SKM-1 treated with dmso at 0.1 percent for 144 hours (cell line): Measurements from ENCODE around the gene ASCL1.

Source experiments
- DNase-seq: peaks from one replicate; lab custom pipeline; 2025; ENCODE audit not compliant: unreplicated experiment; lab: John Stamatoyannopoulos, UW

The ASCL1 gene

DNA sequence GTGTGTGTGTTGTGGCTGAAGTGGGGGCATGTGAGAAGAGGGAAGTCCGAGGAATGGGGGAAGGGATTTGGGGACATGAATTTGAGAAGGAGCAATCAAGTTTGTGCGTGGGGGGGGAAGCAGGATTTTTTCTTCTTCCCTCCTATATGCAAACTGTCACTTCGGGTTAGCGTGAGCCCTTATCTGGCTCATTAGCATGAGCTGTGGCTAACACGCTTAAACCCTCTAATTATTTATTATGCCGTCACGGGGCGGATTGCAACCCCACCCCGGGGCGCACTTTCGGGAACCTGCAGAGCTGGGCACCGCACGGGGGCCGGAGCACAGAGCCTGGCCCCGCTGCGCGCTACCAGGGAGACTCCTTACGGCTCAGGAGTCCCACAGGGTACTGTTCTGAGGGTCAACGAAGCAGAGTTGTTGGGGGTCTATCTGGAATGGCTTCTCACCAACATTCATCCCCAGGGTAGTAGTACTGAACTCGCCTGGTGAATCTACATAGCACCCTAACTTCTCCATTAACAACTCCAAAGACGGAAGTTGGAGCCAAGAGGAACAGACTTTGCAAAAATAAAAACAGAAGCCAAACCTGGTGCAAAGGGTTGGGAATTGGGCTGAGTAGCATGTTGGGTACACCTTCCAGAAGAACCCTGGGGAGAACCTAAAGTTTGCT, 6.4 kb upstream of the ASCL1 start:
- no peak for DNase-seq

DNA sequence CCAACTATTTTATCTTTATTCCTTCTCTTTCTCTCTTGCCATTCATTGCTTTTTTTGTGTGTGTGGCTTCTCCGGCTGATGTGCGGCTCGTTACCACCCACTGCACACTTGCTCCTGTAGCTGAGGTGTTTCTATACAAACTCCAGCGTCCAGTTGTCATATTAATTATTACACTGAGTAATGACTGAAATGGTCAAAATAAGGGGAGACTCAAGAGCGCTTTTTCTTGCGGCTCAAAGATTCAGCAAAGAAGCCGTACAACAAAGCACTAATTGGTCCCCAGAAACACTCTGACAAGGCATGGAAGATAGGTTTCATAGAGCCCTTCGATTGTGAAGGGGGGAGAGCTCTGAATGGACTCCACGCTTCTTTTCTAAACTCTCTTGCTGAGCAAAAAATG, 5.6 kb upstream of the ASCL1 start:
- no peak for DNase-seq

DNA sequence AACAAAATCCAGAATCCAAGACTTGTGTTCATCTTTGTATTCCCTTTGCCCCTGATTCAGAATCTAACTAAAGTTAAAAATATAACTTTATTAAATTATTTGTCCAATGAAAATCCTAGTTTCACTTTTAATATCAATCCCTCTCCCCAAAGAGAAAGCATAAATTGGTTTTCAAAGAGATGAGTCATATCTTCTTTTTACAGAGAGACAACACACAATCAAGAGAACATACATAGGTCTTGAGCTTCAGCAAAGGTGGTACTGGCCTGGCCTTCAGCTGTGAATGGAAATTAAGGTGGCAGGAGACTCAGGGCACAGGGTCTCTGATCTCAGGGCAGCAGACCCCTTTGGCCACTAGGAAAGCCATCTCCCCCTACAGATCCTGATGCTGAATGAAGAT, 4.3 kb upstream of the ASCL1 start:
- no peak for DNase-seq

DNA sequence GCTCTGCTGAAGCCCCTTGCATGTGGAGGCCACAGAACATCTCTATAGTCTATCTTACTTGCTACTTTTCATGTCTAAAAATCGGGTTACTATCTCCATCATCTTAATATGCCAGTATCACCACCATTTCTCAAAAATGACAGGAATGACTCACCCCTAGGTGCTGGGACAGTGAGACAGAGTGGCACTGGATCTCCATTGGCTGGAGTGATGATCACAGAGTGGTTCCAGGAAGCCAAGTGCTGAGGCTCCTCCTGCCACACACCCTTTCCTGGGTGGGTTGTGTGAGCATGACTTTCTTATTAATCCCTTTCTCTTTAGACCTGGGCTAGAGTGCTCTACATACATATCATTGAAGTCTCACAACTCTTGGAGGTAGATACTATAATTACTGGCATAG, 3.3 kb upstream of the ASCL1 start:
- no peak for DNase-seq

DNA sequence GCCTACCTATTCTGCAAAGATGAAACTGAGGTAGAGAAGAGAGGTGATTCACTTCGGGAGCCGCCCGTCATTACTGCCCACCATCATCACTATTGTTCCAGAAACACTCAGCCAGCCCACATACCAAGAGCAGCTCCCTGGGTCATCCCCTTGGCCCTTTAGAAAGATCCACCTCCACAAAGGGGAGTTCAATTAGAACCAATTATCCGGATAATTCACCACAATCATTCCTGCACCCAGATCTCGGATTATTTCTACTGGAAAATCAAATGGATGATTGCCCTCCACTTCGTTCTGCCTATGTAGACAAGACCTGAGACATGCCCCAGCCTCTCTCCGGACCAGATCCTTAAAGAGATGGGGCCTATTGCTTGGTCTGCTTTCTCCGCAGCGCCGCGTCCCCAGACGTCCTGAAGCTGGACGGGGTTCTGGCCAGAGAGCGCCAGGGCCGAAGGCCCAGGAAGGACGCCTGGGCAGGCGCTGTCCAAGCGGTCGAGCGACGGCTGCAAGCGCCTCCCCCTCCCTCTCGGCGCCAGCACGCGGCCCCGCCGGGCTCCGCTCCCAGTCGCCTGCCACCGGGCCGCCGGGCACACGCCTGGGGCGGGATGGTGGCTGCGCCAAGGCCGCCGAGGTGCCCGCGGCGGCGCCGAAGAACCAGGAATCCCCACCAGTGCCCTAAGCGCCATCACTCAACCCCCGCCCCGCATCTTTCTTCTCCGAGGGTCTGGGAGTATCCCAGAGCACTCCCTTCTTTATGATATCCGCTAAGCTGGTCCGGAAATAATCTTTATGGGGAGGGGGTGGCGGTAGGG, 1.3 kb upstream of the ASCL1 start:
- no peak for DNase-seq

DNA sequence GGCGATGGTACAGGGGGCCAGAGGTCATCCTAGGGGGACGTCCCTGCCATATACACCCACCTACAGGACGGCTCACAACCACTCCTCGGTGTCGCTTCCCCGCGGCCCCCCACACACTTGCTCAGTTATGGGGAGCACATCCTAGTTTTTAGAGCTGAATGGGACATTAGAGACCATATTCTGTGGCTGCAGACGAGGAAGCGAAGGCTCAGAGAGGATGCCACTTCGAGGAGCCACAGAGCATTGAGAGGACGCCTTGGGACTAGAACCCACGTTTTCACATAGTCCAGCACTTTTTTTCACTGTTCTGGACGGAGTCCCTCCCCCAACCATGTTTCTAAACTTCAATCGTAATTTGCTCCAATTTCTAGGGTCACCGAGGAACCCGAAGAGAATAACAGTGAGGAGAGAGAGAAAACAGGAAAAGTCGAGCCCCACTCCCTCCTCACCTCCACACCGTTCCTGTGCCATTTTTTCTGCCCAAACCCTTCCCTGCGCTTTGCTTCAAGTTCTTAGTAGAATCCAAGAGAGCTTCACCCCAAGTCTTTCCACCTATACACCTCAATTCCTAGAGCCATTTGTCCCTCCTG, 641 bp upstream of the ASCL1 start:
- DNase-seq, result no peak

DNA sequence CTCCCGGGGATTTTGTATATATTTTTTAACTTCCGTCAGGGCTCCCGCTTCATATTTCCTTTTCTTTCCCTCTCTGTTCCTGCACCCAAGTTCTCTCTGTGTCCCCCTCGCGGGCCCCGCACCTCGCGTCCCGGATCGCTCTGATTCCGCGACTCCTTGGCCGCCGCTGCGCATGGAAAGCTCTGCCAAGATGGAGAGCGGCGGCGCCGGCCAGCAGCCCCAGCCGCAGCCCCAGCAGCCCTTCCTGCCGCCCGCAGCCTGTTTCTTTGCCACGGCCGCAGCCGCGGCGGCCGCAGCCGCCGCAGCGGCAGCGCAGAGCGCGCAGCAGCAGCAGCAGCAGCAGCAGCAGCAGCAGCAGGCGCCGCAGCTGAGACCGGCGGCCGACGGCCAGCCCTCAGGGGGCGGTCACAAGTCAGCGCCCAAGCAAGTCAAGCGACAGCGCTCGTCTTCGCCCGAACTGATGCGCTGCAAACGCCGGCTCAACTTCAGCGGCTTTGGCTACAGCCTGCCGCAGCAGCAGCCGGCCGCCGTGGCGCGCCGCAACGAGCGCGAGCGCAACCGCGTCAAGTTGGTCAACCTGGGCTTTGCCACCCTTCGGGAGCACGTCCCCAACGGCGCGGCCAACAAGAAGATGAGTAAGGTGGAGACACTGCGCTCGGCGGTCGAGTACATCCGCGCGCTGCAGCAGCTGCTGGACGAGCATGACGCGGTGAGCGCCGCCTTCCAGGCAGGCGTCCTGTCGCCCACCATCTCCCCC, 777 bp downstream of the ASCL1 start:
- DNase-seq, result no peak

DNA sequence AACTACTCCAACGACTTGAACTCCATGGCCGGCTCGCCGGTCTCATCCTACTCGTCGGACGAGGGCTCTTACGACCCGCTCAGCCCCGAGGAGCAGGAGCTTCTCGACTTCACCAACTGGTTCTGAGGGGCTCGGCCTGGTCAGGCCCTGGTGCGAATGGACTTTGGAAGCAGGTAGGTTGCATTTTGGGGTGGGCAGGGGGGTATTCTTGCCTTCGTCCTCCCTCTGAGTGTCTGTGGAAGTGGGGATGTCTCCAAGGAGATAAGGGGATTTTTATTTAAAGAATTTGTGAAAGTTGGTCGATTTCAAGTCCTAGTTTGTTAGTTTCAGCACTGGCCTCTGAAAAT, 1.3 kb downstream of the ASCL1 start:
- no peak for DNase-seq

DNA sequence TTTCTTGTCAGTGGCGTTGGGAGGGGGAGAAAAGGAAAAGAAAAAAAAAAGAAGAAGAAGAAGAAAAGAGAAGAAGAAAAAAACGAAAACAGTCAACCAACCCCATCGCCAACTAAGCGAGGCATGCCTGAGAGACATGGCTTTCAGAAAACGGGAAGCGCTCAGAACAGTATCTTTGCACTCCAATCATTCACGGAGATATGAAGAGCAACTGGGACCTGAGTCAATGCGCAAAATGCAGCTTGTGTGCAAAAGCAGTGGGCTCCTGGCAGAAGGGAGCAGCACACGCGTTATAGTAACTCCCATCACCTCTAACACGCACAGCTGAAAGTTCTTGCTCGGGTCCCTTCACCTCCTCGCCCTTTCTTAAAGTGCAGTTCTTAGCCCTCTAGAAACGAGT, 1.9 kb downstream of the ASCL1 start:
- no peak for DNase-seq

DNA sequence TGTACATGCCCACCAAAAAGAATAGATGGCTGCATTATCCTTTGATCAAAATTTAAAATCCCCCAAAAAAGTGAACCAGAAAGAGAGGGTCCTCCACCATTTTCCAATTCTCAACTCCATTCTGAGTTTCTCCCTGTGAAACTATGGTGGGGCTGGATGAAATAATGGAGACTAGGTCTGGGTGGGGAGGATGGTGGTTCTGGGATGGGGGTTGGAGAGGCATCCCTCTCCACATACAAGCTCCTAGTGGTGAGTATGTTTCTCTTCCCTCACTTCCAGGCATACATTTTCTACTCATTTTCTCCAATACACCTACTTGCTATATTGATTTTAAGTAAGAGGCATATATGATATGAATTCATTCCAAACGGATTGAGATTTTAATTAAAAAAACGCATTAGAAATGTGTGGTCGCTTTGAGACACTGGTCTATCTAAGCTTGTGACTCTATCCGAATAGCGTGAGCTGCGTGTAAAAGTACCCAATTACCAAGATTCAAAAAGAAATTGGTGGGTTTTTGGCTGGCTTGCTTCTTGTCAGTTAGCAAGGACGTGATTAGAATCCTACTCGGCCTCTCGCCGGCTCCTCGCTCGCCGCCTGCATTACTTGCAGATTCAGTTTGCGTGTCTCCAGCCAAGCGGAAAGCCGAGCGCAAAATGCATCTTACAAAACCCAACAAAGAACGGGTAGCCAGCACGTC, 3.4 kb downstream of the ASCL1 start:
- no peak for DNase-seq

DNA sequence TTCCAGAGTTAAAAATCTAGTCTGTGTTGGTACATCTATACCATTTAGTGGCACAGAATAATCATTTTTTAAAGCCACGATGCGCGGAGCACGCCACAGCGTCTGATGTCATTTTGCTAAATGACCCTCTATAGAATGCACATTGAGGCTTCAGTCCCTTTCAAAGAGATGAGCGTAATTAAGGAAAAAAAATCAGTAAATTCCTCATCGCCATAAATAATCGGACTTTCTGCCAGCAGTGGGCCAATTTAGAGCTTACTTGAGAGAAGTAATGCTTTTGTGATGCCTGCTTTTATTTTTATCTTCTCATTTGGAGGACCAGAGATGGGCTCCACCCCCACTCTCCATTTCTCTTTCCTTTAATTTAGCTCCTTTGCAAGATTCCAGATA, 4.0 kb downstream of the ASCL1 start:
- DNase-seq, result no peak

DNA sequence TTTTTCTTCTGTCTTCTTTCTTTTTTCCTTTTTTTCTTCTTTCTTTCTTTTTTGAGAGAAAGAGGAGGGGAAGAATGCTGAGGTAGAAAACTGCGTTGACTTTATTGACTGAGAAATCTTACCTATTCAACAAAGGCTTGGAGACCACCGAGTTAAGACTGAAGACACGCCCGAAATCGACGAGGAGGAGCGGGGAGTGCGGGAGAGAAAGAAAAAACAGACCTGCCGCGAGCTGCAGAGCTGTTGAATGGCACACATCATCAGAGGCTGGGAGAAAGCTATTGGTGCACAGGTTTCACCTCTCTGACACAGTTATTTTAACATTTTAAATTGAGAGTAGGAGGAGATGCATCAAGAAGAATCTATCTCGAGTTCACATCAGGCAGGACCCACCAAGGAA, 5.1 kb downstream of the ASCL1 start:
- DNase-seq, result no peak

DNA sequence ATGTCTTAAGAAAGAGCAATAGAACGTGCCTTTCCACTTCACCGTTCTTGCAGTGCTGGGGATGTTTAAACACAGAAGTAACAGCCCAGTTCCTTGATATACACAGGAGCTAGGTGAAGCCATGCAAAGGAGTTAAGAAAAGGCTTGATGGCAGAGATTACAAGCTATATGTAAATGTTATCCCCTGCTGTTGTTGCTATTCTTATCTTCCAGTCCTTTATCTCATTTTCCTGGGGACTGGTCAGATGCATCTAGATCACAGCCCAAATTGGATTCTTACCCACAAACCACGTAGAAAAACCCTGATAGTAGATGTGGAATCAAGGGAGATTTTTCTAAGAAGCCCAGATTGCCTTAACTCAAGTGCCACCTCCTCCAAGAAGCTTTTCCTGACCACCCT, 5.5 kb downstream of the ASCL1 start:
- DNase-seq, result no peak

DNA sequence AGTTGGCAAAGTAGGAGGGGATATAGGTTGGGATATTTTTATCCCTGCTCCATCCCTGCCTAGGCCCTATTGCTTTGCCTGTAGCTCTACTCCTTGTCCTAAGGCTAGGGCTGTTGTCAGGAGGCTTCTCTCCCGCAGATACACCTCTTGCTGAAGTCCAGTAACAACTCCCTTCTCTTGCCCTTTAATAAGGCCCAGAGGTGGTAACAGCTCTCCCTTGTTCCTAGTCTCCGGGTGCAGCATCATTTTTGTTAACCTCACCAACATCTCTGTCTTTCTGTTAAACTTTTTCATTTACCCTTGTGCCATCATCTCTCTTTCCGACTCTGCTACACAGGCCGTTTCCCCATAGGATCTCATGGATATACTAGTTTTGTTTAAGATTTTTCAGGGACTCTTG, 6.3 kb downstream of the ASCL1 start:
- no peak for DNase-seq

DNA sequence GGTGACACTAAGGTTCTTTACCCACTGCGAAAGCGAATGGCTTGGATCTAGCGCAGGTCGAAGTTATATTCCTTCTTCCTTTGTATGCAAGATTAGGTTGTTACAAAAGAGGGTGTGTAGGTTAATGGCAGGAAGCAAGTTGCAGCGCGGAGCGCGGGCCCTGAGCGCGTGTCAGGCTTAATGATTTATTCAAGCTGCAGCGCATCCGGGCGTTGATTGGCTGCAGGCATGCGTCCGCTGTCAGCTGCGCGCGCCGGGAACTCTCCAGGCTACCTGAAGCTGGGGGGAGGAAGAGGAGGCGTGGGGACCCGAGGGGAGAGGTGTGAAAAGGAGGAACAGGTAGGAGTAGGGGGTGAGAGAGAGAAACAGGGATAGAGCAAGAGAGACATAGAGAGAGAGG, 7.4 kb downstream of the ASCL1 start:
- DNase-seq, result no peak

DNA sequence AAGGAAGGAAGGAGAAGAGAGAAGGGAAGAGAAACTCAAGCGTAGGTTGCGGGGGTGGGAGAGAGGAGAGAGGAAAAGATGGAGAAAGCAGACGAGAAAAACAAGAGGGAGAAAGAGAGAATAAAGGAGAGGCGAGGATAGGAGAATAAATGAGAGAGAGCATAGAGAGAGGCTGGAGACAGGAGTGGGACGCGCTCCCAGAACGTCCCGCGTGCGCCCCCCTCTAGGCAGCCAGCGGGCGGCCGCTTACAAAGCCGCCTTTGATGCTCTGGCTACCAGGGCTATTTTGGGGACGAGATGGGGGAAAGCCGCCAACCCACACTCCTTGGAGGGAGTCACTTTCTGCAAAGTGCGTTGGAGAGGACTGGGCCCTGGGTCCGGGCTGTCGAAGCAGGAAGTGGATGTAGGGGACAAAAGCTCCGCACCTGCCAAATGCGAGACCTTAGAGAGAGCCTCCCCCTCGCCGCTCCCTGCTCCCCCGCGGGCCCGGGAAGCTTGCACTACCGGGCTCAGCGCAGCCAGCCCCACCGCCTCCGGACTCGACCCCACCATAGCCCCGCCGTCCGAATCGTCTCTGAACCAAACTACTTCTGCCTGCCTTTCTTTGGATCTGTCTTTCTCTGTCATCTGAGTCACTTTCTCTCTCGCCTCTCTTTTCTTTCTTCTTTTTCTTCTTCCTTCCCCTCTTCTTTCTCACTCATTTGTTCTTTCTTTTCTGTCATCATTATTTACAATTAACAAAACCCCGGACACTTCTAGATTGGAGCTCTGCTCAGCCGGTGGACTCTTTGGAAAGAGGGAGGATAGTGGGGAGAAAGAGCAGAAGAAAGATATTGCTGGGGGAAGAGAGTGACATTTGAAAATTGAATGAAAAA, 8.0 kb downstream of the ASCL1 start:
- no peak for DNase-seq

DNA sequence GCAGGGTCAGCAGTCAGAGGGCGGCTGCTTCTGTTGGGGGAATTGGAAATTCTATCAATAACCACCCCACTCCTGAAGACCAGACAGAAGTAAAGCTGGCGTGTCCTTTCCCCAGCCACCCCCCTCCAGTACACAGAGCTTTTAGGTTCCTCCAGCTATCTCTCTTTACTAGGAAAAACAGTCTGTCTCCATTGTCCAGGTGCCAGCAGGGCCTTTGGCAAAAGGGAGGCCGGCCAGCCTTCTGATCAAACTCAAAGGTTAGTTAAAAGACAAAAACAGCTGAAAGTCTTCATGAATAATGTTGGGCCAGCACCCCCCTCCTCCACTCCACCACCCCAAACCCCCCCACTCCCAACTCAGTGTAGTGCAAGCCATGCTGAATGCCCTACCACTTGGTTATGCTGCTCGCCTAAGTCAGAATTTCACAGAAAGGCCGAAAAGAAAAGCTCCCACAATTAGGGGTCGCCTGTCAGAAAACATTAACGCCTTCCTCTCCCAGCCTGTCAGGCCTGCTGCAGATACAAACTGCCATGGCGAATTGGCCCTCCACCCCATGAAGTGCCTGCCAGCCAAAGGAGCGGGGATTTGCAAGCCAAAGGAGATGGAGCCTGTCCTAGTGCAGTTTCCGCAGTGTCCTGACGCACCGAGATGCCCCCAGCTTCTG, 8.9 kb downstream of the ASCL1 start:
- DNase-seq, result no peak

DNA sequence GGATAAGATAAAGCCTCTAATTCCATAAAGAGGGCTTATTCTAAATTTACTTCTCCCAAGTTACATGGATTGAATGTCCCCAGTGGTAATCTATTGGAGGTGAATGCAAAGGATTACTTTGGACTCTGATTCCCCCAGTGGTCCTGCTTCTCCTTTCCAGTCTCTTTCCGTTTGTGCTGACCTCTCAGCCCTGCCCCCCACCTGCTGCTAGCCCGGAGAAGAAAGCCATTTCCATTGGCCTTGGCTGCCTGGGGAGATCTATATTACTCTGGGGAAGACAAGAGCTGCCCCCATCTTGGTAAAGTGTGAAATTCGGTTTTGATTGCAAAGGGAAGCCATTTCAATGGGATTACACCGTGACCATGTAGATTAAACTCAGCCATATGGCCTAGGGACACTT, 13.3 kb downstream of the ASCL1 start:
- DNase-seq, result no peak

DNA sequence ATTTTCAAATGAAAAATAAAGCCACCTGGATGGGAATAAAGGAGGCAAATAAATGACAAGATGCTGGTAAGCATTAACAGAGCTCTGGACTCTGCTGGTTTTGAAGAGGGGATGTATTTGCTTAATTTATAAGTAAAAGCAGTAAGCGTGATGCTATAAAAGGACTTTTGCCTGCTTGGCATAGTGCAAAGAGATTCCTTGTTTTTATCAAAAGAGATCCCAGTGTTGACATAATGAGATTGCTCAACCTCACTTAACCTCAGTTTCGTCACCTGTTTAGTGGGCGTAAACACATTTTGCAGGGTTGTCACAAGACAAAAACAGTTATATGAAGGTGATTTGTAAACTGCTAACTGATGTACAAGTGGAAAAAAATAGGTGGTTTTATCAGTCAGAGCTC, 13.8 kb downstream of the ASCL1 start:
- no peak for DNase-seq

DNA sequence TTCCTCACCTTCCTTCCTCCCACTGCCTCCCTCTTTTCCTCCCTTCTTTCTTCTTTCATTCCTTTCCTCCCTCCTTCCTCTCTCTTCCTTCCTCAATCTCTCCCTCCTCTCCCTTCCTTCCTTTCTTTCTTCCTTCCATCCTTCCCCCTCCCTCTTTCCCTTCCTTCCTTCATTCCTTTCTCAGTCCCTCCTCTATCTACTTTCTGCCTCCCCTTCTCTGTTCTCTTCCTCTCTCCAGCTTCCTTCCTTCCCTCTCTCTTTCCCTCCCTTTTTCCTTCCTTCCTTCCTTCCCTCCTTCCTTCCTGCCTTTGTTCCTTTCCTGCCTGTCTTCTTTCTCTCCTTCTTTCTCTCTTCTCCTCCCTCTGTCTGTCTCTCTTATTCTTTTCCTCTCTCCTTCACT, 16.1 kb downstream of the ASCL1 start:
- DNase-seq, result no peak
